ENCODE measurements around the gene KCNE3. TPM values are rescaled to one million over a fixed set of nuclear protein-coding genes. Genes with fewer than 3 reads are reported as not detected.

Gene KCNE3
- total and polyA plus RNA-seq, 2 of the 13 experiments (the other 11 are each of a cell fraction or from before 2014, with no cell fraction given) = 0.33 to 2.2 TPM

DNA sequence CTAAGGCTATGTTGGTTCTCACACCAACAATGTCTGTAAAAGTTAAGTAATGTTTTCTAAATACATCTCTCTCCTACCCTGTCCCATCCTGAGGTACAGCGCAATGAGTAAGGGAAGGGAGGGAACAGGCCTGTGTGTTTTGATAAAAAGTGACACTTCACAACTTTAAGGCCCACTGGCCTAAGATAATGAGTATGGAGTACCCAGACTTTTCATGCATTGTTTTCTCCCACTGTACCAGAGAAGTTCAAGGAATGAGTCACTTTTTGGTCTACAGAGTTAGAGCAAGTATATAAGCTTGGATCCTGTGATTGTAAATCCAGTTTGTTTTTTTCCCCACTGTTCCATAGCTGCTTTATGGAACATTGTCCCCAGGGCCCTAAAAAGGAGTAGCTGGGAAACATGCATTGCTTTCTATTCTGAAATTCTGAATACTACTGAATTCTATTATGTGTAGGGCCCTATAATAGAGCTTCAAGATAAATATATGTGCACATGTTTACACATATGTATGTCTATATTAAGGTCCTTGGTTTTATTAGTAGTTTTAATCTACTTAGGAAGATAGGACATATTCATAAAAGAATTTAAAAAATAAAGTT, 29.8 kb downstream of the KCNE3 start:
- Histone ChIP-seq H3K27ac (ENCODE audit: extremely low read length, insufficient read depth, low read length) (no peak overlapping the region), H3K79me2 (ENCODE audit: insufficient read depth, low read length) (no peaks in the 10 kb centered on the region), H3K4me1 (ENCODE audit: insufficient read depth, low read length) (peaks cover 2% of the 10 kb centered on the region; the same call in 1 of the 2 replicates), H3K27me3 (ENCODE audit: control insufficient read depth in 1 of 2, insufficient read depth in 2 of 2, low read length in 2 of 2) (no peaks in the 10 kb centered on the region), H4K20me1 (ENCODE audit: insufficient read depth, low read length) (no peaks in the 10 kb centered on the region), H3K4me2 (ENCODE audit: low read depth, low read length) (no peak overlapping the region), H3K4me3 (replicated peaks in 1 of 3; ENCODE audit: insufficient read depth in 1 of 3, low read depth in 2 of 3, low read length in 3 of 3) (no peak overlapping the region), H3K9ac (ENCODE audit: insufficient read depth, low read depth, low read length) (no peak overlapping the region), H2AFZ (ENCODE audit: low read length) (no peak overlapping the region), H3K36me3 (replicated peaks in 1 of 2; ENCODE audit: control insufficient read depth in 1 of 2, insufficient read depth in 2 of 2, low read length in 2 of 2) (no peaks in the 10 kb centered on the region), H3K9me3 (ENCODE audit: low read length) (no peaks in the 10 kb centered on the region)
- no peak for ATAC-seq
- 62% methylated on average over 1 of the region's 1 CpG for WGBS (ENCODE audit: low lambda C conversion rate)
- ChIA-PET POLR2A (no interaction called here), CTCF (ENCODE audit: low intra/inter-chr PET ratio, low total read pairs) (no interaction called here)
- no TSS peak for BruUV-seq (replicated peaks)
- no peak for DNase-seq (ENCODE audit: low spot score)
- intact Hi-C loops (cut with micrococcal nuclease; ENCODE audit: unreplicated experiment) = no loop called here
- in situ Hi-C loops (cut with HindIII; ENCODE audit: extremely low pct_ligation_motif_present, low pct_unique_long_range_greater_than_20kb) = no loop called here
- FAIRE-seq = no peak
- TF ChIP-seq, protein P1, sequence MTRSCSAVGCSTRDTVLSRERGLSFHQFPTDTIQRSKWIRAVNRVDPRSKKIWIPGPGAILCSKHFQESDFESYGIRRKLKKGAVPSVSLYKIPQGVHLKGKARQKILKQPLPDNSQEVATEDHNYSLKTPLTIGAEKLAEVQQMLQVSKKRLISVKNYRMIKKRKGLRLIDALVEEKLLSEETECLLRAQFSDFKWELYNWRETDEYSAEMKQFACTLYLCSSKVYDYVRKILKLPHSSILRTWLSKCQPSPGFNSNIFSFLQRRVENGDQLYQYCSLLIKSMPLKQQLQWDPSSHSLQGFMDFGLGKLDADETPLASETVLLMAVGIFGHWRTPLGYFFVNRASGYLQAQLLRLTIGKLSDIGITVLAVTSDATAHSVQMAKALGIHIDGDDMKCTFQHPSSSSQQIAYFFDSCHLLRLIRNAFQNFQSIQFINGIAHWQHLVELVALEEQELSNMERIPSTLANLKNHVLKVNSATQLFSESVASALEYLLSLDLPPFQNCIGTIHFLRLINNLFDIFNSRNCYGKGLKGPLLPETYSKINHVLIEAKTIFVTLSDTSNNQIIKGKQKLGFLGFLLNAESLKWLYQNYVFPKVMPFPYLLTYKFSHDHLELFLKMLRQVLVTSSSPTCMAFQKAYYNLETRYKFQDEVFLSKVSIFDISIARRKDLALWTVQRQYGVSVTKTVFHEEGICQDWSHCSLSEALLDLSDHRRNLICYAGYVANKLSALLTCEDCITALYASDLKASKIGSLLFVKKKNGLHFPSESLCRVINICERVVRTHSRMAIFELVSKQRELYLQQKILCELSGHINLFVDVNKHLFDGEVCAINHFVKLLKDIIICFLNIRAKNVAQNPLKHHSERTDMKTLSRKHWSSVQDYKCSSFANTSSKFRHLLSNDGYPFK (CRISPR knock-in tag; IDR thresholded peaks at IDR 0.05; ENCODE audit: borderline replicate concordance) = no peak
- TF ChIP-seq ZNF274 (CRISPR knock-in tag; IDR thresholded peaks at IDR 0.05) = no peak
- TF ChIP-seq ZNF337 (CRISPR knock-in tag; IDR thresholded peaks at IDR 0.05; ENCODE audit: borderline replicate concordance, low read depth) = no peak
- TF ChIP-seq, protein P2, sequence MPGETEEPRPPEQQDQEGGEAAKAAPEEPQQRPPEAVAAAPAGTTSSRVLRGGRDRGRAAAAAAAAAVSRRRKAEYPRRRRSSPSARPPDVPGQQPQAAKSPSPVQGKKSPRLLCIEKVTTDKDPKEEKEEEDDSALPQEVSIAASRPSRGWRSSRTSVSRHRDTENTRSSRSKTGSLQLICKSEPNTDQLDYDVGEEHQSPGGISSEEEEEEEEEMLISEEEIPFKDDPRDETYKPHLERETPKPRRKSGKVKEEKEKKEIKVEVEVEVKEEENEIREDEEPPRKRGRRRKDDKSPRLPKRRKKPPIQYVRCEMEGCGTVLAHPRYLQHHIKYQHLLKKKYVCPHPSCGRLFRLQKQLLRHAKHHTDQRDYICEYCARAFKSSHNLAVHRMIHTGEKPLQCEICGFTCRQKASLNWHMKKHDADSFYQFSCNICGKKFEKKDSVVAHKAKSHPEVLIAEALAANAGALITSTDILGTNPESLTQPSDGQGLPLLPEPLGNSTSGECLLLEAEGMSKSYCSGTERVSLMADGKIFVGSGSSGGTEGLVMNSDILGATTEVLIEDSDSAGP (CRISPR knock-in tag; IDR thresholded peaks at IDR 0.05; ENCODE audit: borderline replicate concordance) = no peak
- TF ChIP-seq ETV5 (CRISPR knock-in tag; IDR thresholded peaks at IDR 0.05; ENCODE audit: borderline replicate concordance) = no peak
- TF ChIP-seq GABPB1 (CRISPR knock-in tag; IDR thresholded peaks at IDR 0.05) = no peak
- no peak for TF ChIP-seq ATF7 (IDR thresholded peaks at IDR 0.05)
- TF ChIP-seq ATF7 (CRISPR knock-in tag; IDR thresholded peaks at IDR 0.05) = no peak
- TF ChIP-seq, protein P3, sequence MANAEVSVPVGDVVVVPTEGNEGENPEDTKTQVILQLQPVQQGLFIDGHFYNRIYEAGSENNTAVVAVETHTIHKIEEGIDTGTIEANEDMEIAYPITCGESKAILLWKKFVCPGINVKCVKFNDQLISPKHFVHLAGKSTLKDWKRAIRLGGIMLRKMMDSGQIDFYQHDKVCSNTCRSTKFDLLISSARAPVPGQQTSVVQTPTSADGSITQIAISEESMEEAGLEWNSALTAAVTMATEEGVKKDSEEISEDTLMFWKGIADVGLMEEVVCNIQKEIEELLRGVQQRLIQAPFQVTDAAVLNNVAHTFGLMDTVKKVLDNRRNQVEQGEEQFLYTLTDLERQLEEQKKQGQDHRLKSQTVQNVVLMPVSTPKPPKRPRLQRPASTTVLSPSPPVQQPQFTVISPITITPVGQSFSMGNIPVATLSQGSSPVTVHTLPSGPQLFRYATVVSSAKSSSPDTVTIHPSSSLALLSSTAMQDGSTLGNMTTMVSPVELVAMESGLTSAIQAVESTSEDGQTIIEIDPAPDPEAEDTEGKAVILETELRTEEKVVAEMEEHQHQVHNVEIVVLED (CRISPR knock-in tag; IDR thresholded peaks at IDR 0.05; ENCODE audit: borderline replicate concordance) = no peak
- TF ChIP-seq, protein P4, sequence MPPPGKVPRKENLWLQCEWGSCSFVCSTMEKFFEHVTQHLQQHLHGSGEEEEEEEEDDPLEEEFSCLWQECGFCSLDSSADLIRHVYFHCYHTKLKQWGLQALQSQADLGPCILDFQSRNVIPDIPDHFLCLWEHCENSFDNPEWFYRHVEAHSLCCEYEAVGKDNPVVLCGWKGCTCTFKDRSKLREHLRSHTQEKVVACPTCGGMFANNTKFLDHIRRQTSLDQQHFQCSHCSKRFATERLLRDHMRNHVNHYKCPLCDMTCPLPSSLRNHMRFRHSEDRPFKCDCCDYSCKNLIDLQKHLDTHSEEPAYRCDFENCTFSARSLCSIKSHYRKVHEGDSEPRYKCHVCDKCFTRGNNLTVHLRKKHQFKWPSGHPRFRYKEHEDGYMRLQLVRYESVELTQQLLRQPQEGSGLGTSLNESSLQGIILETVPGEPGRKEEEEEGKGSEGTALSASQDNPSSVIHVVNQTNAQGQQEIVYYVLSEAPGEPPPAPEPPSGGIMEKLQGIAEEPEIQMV (CRISPR knock-in tag; IDR thresholded peaks at IDR 0.05; ENCODE audit: low read depth) = no peak
- TF ChIP-seq, protein P5, sequence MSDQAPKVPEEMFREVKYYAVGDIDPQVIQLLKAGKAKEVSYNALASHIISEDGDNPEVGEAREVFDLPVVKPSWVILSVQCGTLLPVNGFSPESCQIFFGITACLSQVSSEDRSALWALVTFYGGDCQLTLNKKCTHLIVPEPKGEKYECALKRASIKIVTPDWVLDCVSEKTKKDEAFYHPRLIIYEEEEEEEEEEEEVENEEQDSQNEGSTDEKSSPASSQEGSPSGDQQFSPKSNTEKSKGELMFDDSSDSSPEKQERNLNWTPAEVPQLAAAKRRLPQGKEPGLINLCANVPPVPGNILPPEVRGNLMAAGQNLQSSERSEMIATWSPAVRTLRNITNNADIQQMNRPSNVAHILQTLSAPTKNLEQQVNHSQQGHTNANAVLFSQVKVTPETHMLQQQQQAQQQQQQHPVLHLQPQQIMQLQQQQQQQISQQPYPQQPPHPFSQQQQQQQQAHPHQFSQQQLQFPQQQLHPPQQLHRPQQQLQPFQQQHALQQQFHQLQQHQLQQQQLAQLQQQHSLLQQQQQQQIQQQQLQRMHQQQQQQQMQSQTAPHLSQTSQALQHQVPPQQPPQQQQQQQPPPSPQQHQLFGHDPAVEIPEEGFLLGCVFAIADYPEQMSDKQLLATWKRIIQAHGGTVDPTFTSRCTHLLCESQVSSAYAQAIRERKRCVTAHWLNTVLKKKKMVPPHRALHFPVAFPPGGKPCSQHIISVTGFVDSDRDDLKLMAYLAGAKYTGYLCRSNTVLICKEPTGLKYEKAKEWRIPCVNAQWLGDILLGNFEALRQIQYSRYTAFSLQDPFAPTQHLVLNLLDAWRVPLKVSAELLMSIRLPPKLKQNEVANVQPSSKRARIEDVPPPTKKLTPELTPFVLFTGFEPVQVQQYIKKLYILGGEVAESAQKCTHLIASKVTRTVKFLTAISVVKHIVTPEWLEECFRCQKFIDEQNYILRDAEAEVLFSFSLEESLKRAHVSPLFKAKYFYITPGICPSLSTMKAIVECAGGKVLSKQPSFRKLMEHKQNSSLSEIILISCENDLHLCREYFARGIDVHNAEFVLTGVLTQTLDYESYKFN (CRISPR knock-in tag; conservative IDR thresholded peaks at IDR 0.05) = no peak

Data from HepG2 (cell line).